Activated CD4-positive, alpha-beta memory T cell treated with anti-CD3 and anti-CD28 coated beads, Interleukin-2, amount 10 ng/mL, durations not matched to agents 7 days and 5 days (primary cell): ENCODE results near the gene GPATCH3. TPM values are rescaled to one million over a fixed set of nuclear protein-coding genes. Genes with fewer than 3 reads are reported as not detected.
"Not testable (repeated sequence)": the region's sequence is repeated elsewhere in the genome, so short reads cannot be mapped to it uniquely, and the experiment has no call there.

ENCODE experiments used
- CTCF ChIA-PET: fragments of 350-600 bp; sonication (Branson Sonifier 250); formaldehyde crosslinking; loops from one replicate; lab custom pipeline; 2021; ENCODE audit warnings: antibody characterized with exemption, inconsistent platforms; lab: Charles Lee
- POLR2A ChIA-PET: fragments of 350-600 bp; sonication (Branson Sonifier 250); formaldehyde crosslinking; loops from one replicate; lab custom pipeline; 2021; ENCODE audit warnings: antibody characterized with exemption; lab: Charles Lee
- DNase-seq: peaks from one replicate; pipeline ENCODE4 v3.0.0-alpha.2; 2020
- H3K27ac Mint-ChIP-seq: one replicate; pipeline ENCODE4 v1.8.0; 2021; ENCODE audit warnings: mild to moderate bottlenecking, mixed read lengths
- H3K27me3 Mint-ChIP-seq: one replicate; pipeline ENCODE4 v1.8.0; 2021; ENCODE audit warnings: mixed read lengths
- H3K36me3 Mint-ChIP-seq: one replicate; pipeline ENCODE4 v1.8.0; 2021; ENCODE audit warnings: low read depth, mixed read lengths
- H3K4me1 Mint-ChIP-seq: one replicate; pipeline ENCODE4 v1.8.0; 2021; ENCODE audit warnings: mixed read lengths
- H3K4me3 Mint-ChIP-seq: one replicate; pipeline ENCODE4 v1.8.0; 2021; ENCODE audit warnings: mild to moderate bottlenecking, mixed read lengths
- H3K9me3 Mint-ChIP-seq: one replicate; pipeline ENCODE4 v1.8.0; 2021; ENCODE audit warnings: mixed read lengths
- total RNA-seq, 2 experiments: library from RNA; stranded (reverse); gene quantifications; one replicate each; pipeline ENCODE4 v1.2.3, GENCODE V29; 2021

The GPATCH3 gene
- total RNA-seq, 2 experiments from 2014 or later, result 16.0 to 16.7 TPM

- peaks cover 5% of the 10 kb centered on the region for H3K4me1 Mint-ChIP-seq
- DNase-seq, result no peak
- no peaks in the 10 kb centered on the region for H3K9me3 Mint-ChIP-seq
- no peak overlapping the region for H3K4me3 Mint-ChIP-seq
- H3K36me3 Mint-ChIP-seq, result peaks cover 53% of the 10 kb centered on the region
- ChIA-PET POLR2A (interaction anchor here (2.2 to 2.6 kb wide), 2 partner anchors 17 to 18 kb away, joined by 5 to 10 read pairs; partner anchors contain the start of gene GPATCH3), CTCF (interaction anchor here (1.3 to 2.5 kb wide), 2 partner anchors 17 to 281 kb away, joined by 5 to 7 read pairs; no protein-coding TSS in a partner anchor)
- H3K27ac Mint-ChIP-seq, result no peak overlapping the region
- H3K27me3 Mint-ChIP-seq, result no peaks in the 10 kb centered on the region
Measured at GRCh38 chr1:26882696-26883463, 17.4 kb downstream of the GPATCH3 start.

- not testable (repeated sequence) for DNase-seq, H3K4me3 Mint-ChIP-seq, H3K27me3 Mint-ChIP-seq, H3K4me1 Mint-ChIP-seq, H3K9me3 Mint-ChIP-seq, H3K27ac Mint-ChIP-seq
- H3K36me3 Mint-ChIP-seq, result peaks cover 49% of the 10 kb centered on the region
- POLR2A ChIA-PET, result interaction anchor here (1.0 to 2.2 kb wide), 4 partner anchors 8 to 72 kb away, joined by 3 to 10 read pairs (median 4); partner anchors contain the start of genes GPATCH3 and GPN2
- CTCF ChIA-PET, result interaction anchor here (1.0 to 2.5 kb wide), 6 partner anchors 9 to 280 kb away, joined by 3 to 7 read pairs (median 4); partner anchors contain the start of genes GPATCH3 and GPN2
Measured at GRCh38 chr1:26881611-26882010, 18.7 kb downstream of the GPATCH3 start.

DNA sequence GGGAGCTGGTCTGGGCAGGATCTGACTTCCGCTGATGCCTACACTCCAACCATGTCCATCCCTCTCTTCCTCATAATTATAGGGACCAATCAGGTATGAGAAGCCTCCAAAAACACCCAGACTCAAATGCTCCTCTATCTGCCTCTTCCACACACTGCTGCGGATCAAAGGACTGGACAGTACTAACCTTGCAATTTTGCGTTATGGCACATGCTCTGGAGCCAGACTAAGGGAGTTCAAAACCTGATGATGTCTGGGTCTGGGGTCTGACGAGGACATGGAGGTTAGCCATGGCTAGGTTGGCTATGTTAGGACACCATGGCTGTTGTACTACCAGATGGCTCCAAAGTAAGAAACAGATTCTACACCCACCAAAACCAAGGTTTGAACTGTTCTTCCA lies 20.5 kb downstream of the GPATCH3 start:
- ChIA-PET POLR2A (interaction anchor here (1.9 kb wide), 1 partner anchor 379 kb away, joined by 6 read pairs; no protein-coding TSS in a partner anchor), CTCF (interaction anchor here (1.8 to 2.6 kb wide), 2 partner anchors 10 to 69 kb away, joined by 7 to 15 read pairs; partner anchors contain the start of gene GPN2)
- H3K9me3 Mint-ChIP-seq, result no peaks in the 10 kb centered on the region
- H3K4me1 Mint-ChIP-seq, result peaks cover 10% of the 10 kb centered on the region
- H3K27me3 Mint-ChIP-seq, result no peaks in the 10 kb centered on the region
- no peak overlapping the region for H3K27ac Mint-ChIP-seq
- peaks cover 44% of the 10 kb centered on the region for H3K36me3 Mint-ChIP-seq
- no peak for DNase-seq
- no peak overlapping the region for H3K4me3 Mint-ChIP-seq

- peaks cover 10% of the 10 kb centered on the region for H3K4me1 Mint-ChIP-seq
- H3K27ac Mint-ChIP-seq, result no peak overlapping the region
- DNase-seq, result no peak
- ChIA-PET POLR2A (interaction anchor here (1.2 to 2.6 kb wide), 3 partner anchors 13 to 275 kb away, joined by 3 to 6 read pairs (median 4); no protein-coding TSS in a partner anchor), CTCF (interaction anchor here (0.6 to 3.0 kb wide), 6 partner anchors 8 to 100 kb away, joined by 3 to 18 read pairs (median 4); no protein-coding TSS in a partner anchor)
- H3K9me3 Mint-ChIP-seq, result no peaks in the 10 kb centered on the region
- H3K27me3 Mint-ChIP-seq, result no peaks in the 10 kb centered on the region
- H3K4me3 Mint-ChIP-seq, result no peak overlapping the region
- H3K36me3 Mint-ChIP-seq, result peaks cover 22% of the 10 kb centered on the region
Measured at GRCh38 chr1:26877326-26877725, 22.9 kb downstream of the GPATCH3 start.

GRCh38 chr1:26874896-26875295 lies 25.4 kb downstream of the GPATCH3 start:
- no peak overlapping the region for H3K4me3 Mint-ChIP-seq
- H3K9me3 Mint-ChIP-seq, result no peaks in the 10 kb centered on the region
- peaks cover 16% of the 10 kb centered on the region for H3K36me3 Mint-ChIP-seq
- DNase-seq, result no peak
- CTCF ChIA-PET, result interaction anchor here (0.6 kb wide), 1 partner anchor 11 kb away, joined by 4 read pairs; no protein-coding TSS in a partner anchor
- no peak overlapping the region for H3K27ac Mint-ChIP-seq
- no peaks in the 10 kb centered on the region for H3K27me3 Mint-ChIP-seq
- H3K4me1 Mint-ChIP-seq, result peaks cover 10% of the 10 kb centered on the region
- POLR2A ChIA-PET, result interaction anchor here (2.6 kb wide), 1 partner anchor 10 kb away, joined by 13 read pairs; no protein-coding TSS in a partner anchor

DNA sequence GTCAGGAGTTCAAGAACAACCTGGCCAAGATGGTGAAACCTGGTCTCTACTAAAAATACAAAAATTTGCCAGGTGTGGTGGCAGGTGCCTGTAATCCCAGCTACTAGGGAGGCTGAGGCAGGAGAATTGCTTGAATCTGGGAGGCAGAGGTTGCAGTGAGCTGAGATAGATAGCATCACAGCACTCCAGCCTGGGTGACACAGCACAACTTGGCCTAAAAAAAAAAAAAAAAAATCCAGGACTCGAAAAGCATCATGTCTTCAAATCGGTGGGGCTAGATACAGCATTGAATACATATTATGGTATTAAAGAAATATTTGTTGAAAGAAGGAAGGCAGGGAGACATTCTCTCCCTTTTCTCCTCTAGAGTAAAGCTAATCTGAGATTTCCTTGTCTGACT lies 27.2 kb downstream of the GPATCH3 start:
- H3K36me3 Mint-ChIP-seq, H3K4me1 Mint-ChIP-seq, H3K9me3 Mint-ChIP-seq, H3K27ac Mint-ChIP-seq, H3K4me3 Mint-ChIP-seq, H3K27me3 Mint-ChIP-seq, DNase-seq: not testable (repeated sequence)
- CTCF ChIA-PET, result interaction anchor here (0.6 to 1.6 kb wide), 7 partner anchors 13 to 368 kb away, joined by 3 to 4 read pairs (median 3); no protein-coding TSS in a partner anchor
- POLR2A ChIA-PET, result interaction anchor here (1.0 to 2.6 kb wide), 3 partner anchors 8 to 27 kb away, joined by 3 to 13 read pairs (median 9); partner anchors contain the start of genes GPATCH3 and GPN2

- POLR2A ChIA-PET, result interaction anchor here (0.7 to 5.6 kb wide), 52 partner anchors 9 to 738 kb away, joined by 3 to 70 read pairs (median 4); partner anchors contain the start of genes ARID1A, DHDDS, GPATCH3 and GPN2
- Mint-ChIP-seq H3K4me1 (peaks cover 37% of the 10 kb centered on the region), H3K27me3 (no peaks in the 10 kb centered on the region), H3K9me3 (no peaks in the 10 kb centered on the region), H3K36me3 (no peaks in the 10 kb centered on the region), H3K4me3 (peak overlapping the region; percentile 90), H3K27ac (peak overlapping the region; percentile 93)
- peak; percentile 97 for DNase-seq
- CTCF ChIA-PET, result interaction anchor here (0.6 to 3.9 kb wide), 21 partner anchors 13 to 326 kb away, joined by 3 to 22 read pairs (median 5); partner anchors contain the start of genes GPATCH3, GPN2 and PIGV
Measured at GRCh38 chr1:26864610-26865480, 35.4 kb downstream of the GPATCH3 start.

DNA sequence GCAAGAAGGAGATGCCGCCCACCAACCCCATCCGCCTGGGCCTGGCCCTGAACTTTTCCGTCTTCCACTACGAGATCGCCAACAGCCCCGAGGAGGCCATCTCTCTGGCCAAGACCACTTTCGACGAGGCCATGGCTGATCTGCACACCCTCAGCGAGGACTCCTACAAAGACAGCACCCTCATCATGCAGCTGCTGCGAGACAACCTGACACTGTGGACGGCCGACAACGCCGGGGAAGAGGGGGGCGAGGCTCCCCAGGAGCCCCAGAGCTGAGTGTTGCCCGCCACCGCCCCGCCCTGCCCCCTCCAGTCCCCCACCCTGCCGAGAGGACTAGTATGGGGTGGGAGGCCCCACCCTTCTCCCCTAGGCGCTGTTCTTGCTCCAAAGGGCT lies 36.6 kb downstream of the GPATCH3 start:
- DNase-seq, result no peak
- H3K27ac Mint-ChIP-seq, result peak overlapping the region; percentile 93
- POLR2A ChIA-PET, result interaction anchor here (2.2 to 5.6 kb wide), 6 partner anchors 25 to 166 kb away, joined by 12 to 70 read pairs (median 36); partner anchors contain the start of genes ARID1A, GPN2 and PIGV
- CTCF ChIA-PET, result interaction anchor here (0.8 to 3.9 kb wide), 4 partner anchors 9 to 75 kb away, joined by 3 to 22 read pairs (median 14); partner anchors contain the start of gene PIGV
- H3K9me3 Mint-ChIP-seq, result no peaks in the 10 kb centered on the region
- H3K4me3 Mint-ChIP-seq, result peak overlapping the region; percentile 90
- H3K27me3 Mint-ChIP-seq, result no peaks in the 10 kb centered on the region
- H3K4me1 Mint-ChIP-seq, result peaks cover 37% of the 10 kb centered on the region
- no peaks in the 10 kb centered on the region for H3K36me3 Mint-ChIP-seq

DNA sequence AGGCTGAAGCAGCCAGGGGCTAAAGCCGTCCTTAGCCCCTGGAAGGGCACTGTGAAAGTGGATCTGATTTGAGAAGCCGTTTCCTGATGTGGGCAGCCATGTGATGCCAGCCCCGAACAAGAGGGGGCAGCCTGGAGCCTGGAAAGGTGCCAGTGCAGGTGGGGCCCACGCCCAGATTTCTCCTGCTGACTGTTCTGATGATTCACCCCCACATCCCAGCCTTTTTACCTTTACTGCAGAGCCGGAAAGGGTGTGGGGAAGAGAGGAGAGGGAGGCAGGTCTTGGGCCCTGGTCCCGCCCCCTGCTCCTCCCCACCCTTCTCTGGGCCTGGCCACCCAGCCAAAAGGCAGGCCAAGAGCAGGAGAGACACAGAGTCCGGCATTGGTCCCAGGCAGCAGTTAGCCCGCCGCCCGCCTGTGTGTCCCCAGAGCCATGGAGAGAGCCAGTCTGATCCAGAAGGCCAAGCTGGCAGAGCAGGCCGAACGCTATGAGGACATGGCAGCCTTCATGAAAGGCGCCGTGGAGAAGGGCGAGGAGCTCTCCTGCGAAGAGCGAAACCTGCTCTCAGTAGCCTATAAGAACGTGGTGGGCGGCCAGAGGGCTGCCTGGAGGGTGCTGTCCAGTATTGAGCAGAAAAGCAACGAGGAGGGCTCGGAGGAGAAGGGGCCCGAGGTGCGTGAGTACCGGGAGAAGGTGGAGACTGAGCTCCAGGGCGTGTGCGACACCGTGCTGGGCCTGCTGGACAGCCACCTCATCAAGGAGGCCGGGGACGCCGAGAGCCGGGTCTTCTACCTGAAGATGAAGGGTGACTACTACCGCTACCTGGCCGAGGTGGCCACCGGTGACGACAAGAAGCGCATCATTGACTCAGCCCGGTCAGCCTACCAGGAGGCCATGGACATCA lies 37.2 kb downstream of the GPATCH3 start, which contains the start of gene SFN:
TSS of gene SFN (plus strand) at position 369 of the 904 bp plus-strand sequence. CDS start at position 433, 64 bp downstream.
- H3K4me1 Mint-ChIP-seq, result peaks cover 37% of the 10 kb centered on the region
- H3K27ac Mint-ChIP-seq, result peak within 1 kb of the TSS; percentile 93
- peak; percentile 73 for DNase-seq
- no peaks in the 10 kb centered on the region for H3K9me3 Mint-ChIP-seq
- peaks cover under 1% of the 10 kb centered on the region for H3K36me3 Mint-ChIP-seq
- peak within 1 kb of the TSS; percentile 90 for H3K4me3 Mint-ChIP-seq
- ChIA-PET CTCF (interaction anchor here (0.8 to 3.9 kb wide), 5 partner anchors 8 to 34 kb away, joined by 3 to 22 read pairs (median 3); no protein-coding TSS in a partner anchor), POLR2A (interaction anchor here (1.3 to 3.9 kb wide), 4 partner anchors 8 to 74 kb away, joined by 4 to 65 read pairs (median 18); partner anchors contain the start of gene PIGV)
- no peaks in the 10 kb centered on the region for H3K27me3 Mint-ChIP-seq

GRCh38 chr1:26861889-26862378 lies 38.3 kb downstream of the GPATCH3 start:
- ChIA-PET CTCF (interaction anchor here (0.6 to 1.6 kb wide), 5 partner anchors 9 to 71 kb away, joined by 3 to 6 read pairs (median 3); no protein-coding TSS in a partner anchor), POLR2A (interaction anchor here (1.3 to 1.9 kb wide), 2 partner anchors 9 to 38 kb away, joined by 4 to 6 read pairs; partner anchors contain the start of gene GPATCH3)
- Mint-ChIP-seq H3K9me3 (no peaks in the 10 kb centered on the region), H3K27ac (peak overlapping the region; percentile 77), H3K27me3 (no peaks in the 10 kb centered on the region), H3K36me3 (peaks cover 7% of the 10 kb centered on the region), H3K4me1 (peaks cover 37% of the 10 kb centered on the region), H3K4me3 (no peak overlapping the region)
- DNase-seq, result no peak
